Tibial nerve (tissue), 4 donors: ENCODE results near the gene TESK2.

Experiments used
- EP300 ChIP-seq, 2 donors: sonication (generic); formaldehyde crosslinking; IDR thresholded peaks; one replicate each; pipeline ENCODE4 v1.6.1; 2017; ENCODE audit warnings: antibody characterized with exemption in 2 of 2, mild to moderate bottlenecking in 1 of 2
- TF ChIP-seq, protein P1 (sequence below), 5 experiments: fragments of 200-600 bp in 3 of 5; fragments of 450-650 bp in 2 of 5; sonication (generic) in 3 of 5; IDR thresholded peaks; one replicate each; pipeline ENCODE4 v1.5.1; 2016 to 2019; ENCODE audit warnings: antibody characterized with exemption in 5 of 5, mild to moderate bottlenecking in 3 of 5, moderate library complexity in 2 of 5

GRCh38 chr1:45414746-45415145 is 76.2 kb downstream of the TESK2 start:
- TF ChIP-seq, protein P1, sequence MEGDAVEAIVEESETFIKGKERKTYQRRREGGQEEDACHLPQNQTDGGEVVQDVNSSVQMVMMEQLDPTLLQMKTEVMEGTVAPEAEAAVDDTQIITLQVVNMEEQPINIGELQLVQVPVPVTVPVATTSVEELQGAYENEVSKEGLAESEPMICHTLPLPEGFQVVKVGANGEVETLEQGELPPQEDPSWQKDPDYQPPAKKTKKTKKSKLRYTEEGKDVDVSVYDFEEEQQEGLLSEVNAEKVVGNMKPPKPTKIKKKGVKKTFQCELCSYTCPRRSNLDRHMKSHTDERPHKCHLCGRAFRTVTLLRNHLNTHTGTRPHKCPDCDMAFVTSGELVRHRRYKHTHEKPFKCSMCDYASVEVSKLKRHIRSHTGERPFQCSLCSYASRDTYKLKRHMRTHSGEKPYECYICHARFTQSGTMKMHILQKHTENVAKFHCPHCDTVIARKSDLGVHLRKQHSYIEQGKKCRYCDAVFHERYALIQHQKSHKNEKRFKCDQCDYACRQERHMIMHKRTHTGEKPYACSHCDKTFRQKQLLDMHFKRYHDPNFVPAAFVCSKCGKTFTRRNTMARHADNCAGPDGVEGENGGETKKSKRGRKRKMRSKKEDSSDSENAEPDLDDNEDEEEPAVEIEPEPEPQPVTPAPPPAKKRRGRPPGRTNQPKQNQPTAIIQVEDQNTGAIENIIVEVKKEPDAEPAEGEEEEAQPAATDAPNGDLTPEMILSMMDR (IDR thresholded peaks at IDR 0.05): no peak
- TF ChIP-seq EP300 (IDR thresholded peaks at IDR 0.05): no peak
